Glutamatergic neuron (in vitro differentiated cells): ENCODE measurements around the gene CCDC117. TPM values are rescaled to one million over a fixed set of nuclear protein-coding genes. Genes with fewer than 3 reads are reported as not detected.
"Not testable (repeated sequence)": the region's sequence is repeated elsewhere in the genome, so short reads cannot be mapped to it uniquely, and the experiment has no call there.

ENCODE experiments used
- DNase-seq: peaks from one replicate; pipeline ENCODE4 v3.0.0; 2022
- H3K27ac Mint-ChIP-seq: one replicate; pipeline ENCODE4 v1.8.0; 2020; ENCODE audit warnings: mild to moderate bottlenecking, mixed read lengths, inconsistent platforms; ENCODE audit not compliant: unreplicated experiment
- H3K27me3 Mint-ChIP-seq: one replicate; pipeline ENCODE4 v1.8.0; 2020; ENCODE audit warnings: mild to moderate bottlenecking, moderate library complexity, mixed read lengths, inconsistent platforms; ENCODE audit not compliant: unreplicated experiment
- H3K36me3 Mint-ChIP-seq: one replicate; pipeline ENCODE4 v1.8.0; 2020; ENCODE audit warnings: mild to moderate bottlenecking, mixed read lengths, inconsistent platforms; ENCODE audit not compliant: unreplicated experiment
- H3K4me1 Mint-ChIP-seq: one replicate; pipeline ENCODE4 v1.8.0; 2020; ENCODE audit warnings: mild to moderate bottlenecking, low read depth, mixed read lengths, inconsistent platforms; ENCODE audit not compliant: unreplicated experiment
- H3K4me3 Mint-ChIP-seq: one replicate; pipeline ENCODE4 v1.8.0; 2020; ENCODE audit warnings: mild to moderate bottlenecking, mixed read lengths, inconsistent platforms; ENCODE audit not compliant: unreplicated experiment
- H3K9me3 Mint-ChIP-seq: one replicate; pipeline ENCODE4 v1.8.0; 2020; ENCODE audit warnings: mild to moderate bottlenecking, moderate library complexity, mixed read lengths, inconsistent platforms; ENCODE audit not compliant: unreplicated experiment
- total RNA-seq: library from RNA; stranded (reverse); fragmentation: NEBNext Ultra II Directional; extraction: Animal tissue kit (Norgen Biotek cat#: 25700); gene quantifications from one replicate; pipeline ENCODE4 v1.2.1, GENCODE V29; 2021; ENCODE audit not compliant: unreplicated experiment
- TF ChIP-seq, protein P1 (sequence below): fragments of 200-600 bp; sonication (generic); IDR thresholded peaks from one replicate; pipeline ENCODE4 v1.5.0; 2021; ENCODE audit not compliant: partially characterized antibody, unreplicated experiment

The CCDC117 gene
- total RNA-seq, 1 donor from 2014 or later, result 11.7 TPM

DNA sequence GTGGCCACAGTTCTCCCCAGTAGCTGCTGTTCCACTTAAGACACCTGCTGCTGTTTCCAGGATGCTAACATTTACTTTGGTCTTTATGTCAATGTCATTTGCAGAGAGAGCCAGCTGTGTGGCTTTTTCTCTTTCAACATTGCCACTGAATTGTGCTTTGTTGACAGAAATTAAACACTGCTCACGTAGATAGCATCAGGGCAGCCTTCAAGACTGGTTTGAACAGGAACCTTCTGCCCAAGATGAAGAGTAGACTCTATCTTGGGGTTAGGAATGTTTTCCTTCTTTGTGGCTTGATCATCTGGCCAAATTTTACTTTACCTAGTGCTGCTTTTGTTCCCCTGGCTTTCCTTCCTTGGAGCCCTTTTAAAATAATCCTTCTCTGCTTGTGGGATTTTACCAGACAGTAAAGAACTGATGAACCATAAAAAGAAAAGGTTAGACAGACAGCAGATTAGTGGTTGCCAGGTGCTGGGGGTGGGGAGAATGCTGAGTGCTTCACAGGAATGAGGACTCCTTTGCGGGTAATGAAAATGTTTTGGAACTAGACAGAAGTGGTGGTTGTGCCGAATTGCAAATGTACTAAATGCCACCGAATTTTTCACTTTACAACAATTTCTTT lies 50.5 kb downstream of the CCDC117 start:
- Mint-ChIP-seq H3K27me3 (peaks cover 2% of the 10 kb centered on the region), H3K27ac (no peak overlapping the region), H3K36me3 (no peaks in the 10 kb centered on the region), H3K4me1 (peaks cover 3% of the 10 kb centered on the region), H3K4me3 (no peak overlapping the region), H3K9me3 (peaks cover 2% of the 10 kb centered on the region)
- TF ChIP-seq, protein P1, sequence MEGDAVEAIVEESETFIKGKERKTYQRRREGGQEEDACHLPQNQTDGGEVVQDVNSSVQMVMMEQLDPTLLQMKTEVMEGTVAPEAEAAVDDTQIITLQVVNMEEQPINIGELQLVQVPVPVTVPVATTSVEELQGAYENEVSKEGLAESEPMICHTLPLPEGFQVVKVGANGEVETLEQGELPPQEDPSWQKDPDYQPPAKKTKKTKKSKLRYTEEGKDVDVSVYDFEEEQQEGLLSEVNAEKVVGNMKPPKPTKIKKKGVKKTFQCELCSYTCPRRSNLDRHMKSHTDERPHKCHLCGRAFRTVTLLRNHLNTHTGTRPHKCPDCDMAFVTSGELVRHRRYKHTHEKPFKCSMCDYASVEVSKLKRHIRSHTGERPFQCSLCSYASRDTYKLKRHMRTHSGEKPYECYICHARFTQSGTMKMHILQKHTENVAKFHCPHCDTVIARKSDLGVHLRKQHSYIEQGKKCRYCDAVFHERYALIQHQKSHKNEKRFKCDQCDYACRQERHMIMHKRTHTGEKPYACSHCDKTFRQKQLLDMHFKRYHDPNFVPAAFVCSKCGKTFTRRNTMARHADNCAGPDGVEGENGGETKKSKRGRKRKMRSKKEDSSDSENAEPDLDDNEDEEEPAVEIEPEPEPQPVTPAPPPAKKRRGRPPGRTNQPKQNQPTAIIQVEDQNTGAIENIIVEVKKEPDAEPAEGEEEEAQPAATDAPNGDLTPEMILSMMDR, result no peak
- DNase-seq, result no peak

DNA sequence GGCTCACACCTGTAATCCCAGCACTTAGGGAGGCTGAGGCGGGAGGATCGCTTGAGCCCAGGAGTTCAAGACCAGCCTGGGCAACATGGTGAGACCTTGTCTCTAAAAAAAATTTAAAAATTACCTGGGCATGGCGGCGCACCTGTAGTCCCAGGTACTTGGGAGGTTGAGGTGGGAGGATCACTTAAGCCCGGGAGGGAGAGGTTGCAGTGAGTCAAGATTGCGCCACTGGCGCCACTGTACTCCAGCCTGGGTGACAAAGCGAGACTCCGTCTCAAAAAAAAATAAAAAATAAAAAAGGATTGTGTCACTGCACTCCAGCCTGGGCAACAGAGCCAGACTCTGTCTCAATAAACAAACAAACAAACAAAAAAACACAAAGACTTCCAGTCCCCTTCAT lies 52.0 kb downstream of the CCDC117 start:
- not testable (repeated sequence) for H3K27ac Mint-ChIP-seq, H3K27me3 Mint-ChIP-seq, H3K36me3 Mint-ChIP-seq, H3K9me3 Mint-ChIP-seq, H3K4me3 Mint-ChIP-seq, H3K4me1 Mint-ChIP-seq, DNase-seq

DNA sequence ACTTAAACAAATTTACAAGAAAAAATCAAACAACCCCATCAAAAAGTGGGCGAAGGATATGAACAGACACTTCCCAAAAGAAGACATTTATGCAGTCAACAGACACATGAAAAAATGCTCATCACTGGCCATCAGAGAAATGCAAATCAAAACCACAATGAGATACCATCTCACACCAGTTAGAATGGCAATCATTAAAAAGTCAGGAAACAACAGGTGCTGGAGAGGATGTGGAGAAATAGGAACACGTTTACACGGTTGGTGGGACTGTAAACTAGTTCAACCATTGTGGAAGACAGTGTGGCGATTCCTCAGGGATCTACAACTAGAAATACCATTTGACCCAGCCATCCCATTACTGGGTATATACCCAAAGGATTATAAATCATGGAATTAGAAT lies 53.9 kb downstream of the CCDC117 start:
- H3K9me3 Mint-ChIP-seq, H3K27me3 Mint-ChIP-seq, H3K27ac Mint-ChIP-seq, DNase-seq, H3K4me1 Mint-ChIP-seq, H3K4me3 Mint-ChIP-seq, H3K36me3 Mint-ChIP-seq: not testable (repeated sequence)

DNA sequence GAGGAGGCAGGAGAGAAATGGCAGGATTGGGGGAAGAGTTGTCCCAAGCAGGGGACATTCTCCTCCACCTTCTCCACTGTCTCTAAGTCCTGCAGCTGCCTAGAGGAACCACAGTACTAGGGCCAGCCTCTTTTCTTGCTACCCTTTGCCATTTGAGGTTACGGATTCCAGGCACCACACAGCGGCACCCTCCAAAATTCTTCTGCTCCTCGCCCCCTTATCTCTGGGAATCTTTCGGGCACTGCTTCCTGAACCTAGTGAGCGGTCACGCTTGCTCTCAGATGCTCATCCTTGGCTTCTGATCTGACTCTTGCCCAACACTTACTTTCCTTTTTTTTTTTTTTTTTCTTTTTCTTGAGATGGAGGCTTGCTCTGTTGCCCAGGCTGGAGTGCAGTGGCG lies 54.4 kb downstream of the CCDC117 start:
- H3K36me3 Mint-ChIP-seq, result no peaks in the 10 kb centered on the region
- peaks cover 3% of the 10 kb centered on the region for H3K9me3 Mint-ChIP-seq
- H3K27me3 Mint-ChIP-seq, result peaks cover 2% of the 10 kb centered on the region
- H3K4me1 Mint-ChIP-seq, result no peaks in the 10 kb centered on the region
- TF ChIP-seq, protein P1, result no peak
- no peak overlapping the region for H3K27ac Mint-ChIP-seq
- no peak for DNase-seq
- no peak overlapping the region for H3K4me3 Mint-ChIP-seq

DNA sequence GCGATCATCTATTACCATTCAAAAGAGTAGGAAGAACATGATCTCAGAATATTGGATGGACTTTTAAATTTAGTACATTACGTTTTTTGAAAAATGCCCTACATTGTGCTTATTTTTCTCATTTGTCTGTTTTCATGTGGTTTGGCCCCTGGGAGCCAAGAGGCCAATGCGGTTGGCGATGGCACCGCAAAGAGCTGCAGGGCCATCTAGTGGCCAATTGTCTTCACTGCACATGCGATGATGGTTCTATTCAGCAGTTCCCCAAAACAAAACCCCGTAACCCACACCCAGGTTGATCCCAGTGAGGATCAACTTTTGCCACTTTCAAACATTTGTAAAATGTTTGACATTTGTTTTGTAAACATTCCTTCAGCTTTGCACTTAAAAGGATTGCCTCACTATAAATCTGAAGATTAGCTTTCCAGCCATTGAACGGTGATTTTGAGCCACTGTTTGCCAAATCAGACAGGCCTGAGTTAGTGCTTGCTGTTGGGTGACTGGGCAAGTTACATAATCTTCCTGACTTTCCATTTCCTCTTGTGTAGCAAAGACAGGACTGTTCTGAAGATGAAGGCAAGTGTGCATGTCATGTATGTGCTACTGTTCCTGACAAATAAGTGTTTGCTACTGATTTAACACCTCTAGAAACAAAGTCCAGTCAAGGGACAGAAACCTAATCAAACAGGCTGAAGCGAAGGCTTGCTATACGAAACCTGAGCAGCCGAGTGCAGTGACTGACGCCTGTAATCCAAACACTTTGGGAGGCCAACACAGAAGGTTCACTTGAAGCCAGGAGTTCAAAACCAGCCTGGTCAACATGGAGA lies 57.1 kb downstream of the CCDC117 start:
- Mint-ChIP-seq H3K36me3 (no peaks in the 10 kb centered on the region), H3K27me3 (peaks cover 2% of the 10 kb centered on the region), H3K4me3 (no peak overlapping the region), H3K27ac (no peak overlapping the region), H3K4me1 (no peaks in the 10 kb centered on the region), H3K9me3 (peaks cover 5% of the 10 kb centered on the region)
- TF ChIP-seq, protein P1, result peak; percentile 97
- DNase-seq, result peak; percentile 85

DNA sequence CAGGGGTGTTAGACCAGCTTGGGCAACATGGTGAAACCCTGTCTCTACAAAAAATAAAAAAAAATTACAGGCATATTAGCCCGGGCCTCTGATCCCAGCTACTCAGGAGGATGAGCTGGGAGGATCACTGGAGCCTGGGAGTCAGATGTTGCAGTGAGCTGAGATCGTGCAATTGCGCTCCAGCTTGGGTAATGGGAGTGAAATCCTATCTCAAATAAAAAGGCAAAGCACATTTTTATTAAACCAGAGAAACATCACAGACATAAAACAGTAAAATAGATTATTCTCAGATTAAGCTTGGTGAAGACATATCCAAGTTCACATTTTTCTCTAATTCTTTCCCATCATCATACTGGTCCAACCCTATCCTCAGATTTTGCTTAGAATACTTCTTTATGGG lies 57.9 kb downstream of the CCDC117 start:
- H3K27me3 Mint-ChIP-seq, result peaks cover 2% of the 10 kb centered on the region
- H3K4me3 Mint-ChIP-seq, result no peak overlapping the region
- no peaks in the 10 kb centered on the region for H3K36me3 Mint-ChIP-seq
- no peak for DNase-seq
- H3K4me1 Mint-ChIP-seq, result no peaks in the 10 kb centered on the region
- TF ChIP-seq, protein P1, result no peak
- peaks cover 5% of the 10 kb centered on the region for H3K9me3 Mint-ChIP-seq
- no peak overlapping the region for H3K27ac Mint-ChIP-seq
